Peyer's patch (tissue), 4 donors: ENCODE results near the gene OLFM1. TPM values are rescaled to one million over a fixed set of nuclear protein-coding genes. Genes with fewer than 3 reads are reported as not detected.
A peak's percentile ranks its signal among the peaks of the same experiment; 100 is the strongest.

Experiments
- DNase-seq, 3 donors: peaks; one replicate each; pipeline ENCODE4 v3.0.0-alpha.2; 2017 to 2019
- H3K27ac ChIP-seq, 4 donors: fragments of 200-600 bp; sonication (generic); one replicate each; pipeline ENCODE4 v1.5.1; 2016 to 2019
- H3K27me3 ChIP-seq, 2 donors: fragments of 200-600 bp; sonication (generic); one replicate each; pipeline ENCODE4 v1.5.1; 2019
- H3K36me3 ChIP-seq, 3 donors: fragments of 200-600 bp; sonication (generic); one replicate each; pipeline ENCODE4 v1.5.1; 2016 to 2019
- H3K4me1 ChIP-seq, 4 donors: fragments of 200-600 bp; sonication (generic); one replicate each; pipeline ENCODE4 v1.5.1; 2016 to 2019
- H3K4me3 ChIP-seq, 4 donors: fragments of 200-600 bp; sonication (generic); 1 replicate in 3 of 4; 2 replicates in 1 of 4; pipeline ENCODE4 v1.5.1; 2016 to 2019; ENCODE audit warnings: mild to moderate bottlenecking in 1 of 4
- H3K9me3 ChIP-seq, 4 donors: fragments of 200-600 bp; sonication (generic); one replicate each; pipeline ENCODE4 v1.5.1; 2016 to 2019; ENCODE audit warnings: mild to moderate bottlenecking in 1 of 4
- CTCF ChIP-seq, 6 experiments: fragments of 450-650 bp in 4 of 6; fragments of 200-600 bp in 2 of 6; sonication (generic) in 1 of 6; IDR thresholded peaks; one replicate each; pipeline ENCODE4 v1.5.1; 2017 to 2019; ENCODE audit warnings: antibody characterized with exemption in 6 of 6, mild to moderate bottlenecking in 3 of 6, moderate library complexity in 1 of 6
- POLR2A ChIP-seq, 2 donors: fragments of 450-650 bp; IDR thresholded peaks; one replicate each; pipeline ENCODE4 v1.5.1; 2017; ENCODE audit warnings: antibody characterized with exemption in 2 of 2, mild to moderate bottlenecking in 2 of 2, moderate library complexity in 2 of 2
- total RNA-seq, 4 donors: library from RNA; depleted of rRNA; stranded (reverse); fragments of >200 nt; gene quantifications; one replicate each; pipeline ENCODE4 v1.1.0, GENCODE V29; 2016

Gene OLFM1
- total RNA-seq, 4 donors from 2014 or later: 2.5 to 5.8 (median 4.9) TPM

GRCh38 chr9:135047521-135047920, 39.9 kb upstream of the OLFM1 start:
- Histone ChIP-seq H3K27me3 (no peaks in the 10 kb centered on the region), H3K9me3 (no peaks in the 10 kb centered on the region), H3K27ac (no peak overlapping the region), H3K36me3 (no peaks in the 10 kb centered on the region), H3K4me1 (no peaks in the 10 kb centered on the region), H3K4me3 (no peak overlapping the region)
- TF ChIP-seq CTCF (IDR thresholded peaks at IDR 0.05): no peak
- no peak for TF ChIP-seq POLR2A (IDR thresholded peaks at IDR 0.05)
- DNase-seq: peak in 1 of 3 donors; percentile 5

GRCh38 chr9:135048046-135048757, 39.3 kb upstream of the OLFM1 start:
- no peak overlapping the region for H3K27ac ChIP-seq
- H3K9me3 ChIP-seq: no peaks in the 10 kb centered on the region
- DNase-seq: peak; percentile 1 to 26 (median 10)
- H3K4me3 ChIP-seq: no peak overlapping the region
- no peak for TF ChIP-seq CTCF (IDR thresholded peaks at IDR 0.05)
- TF ChIP-seq POLR2A (IDR thresholded peaks at IDR 0.05): no peak
- H3K4me1 ChIP-seq: no peaks in the 10 kb centered on the region
- H3K36me3 ChIP-seq: no peaks in the 10 kb centered on the region
- no peaks in the 10 kb centered on the region for H3K27me3 ChIP-seq

- TF ChIP-seq POLR2A (IDR thresholded peaks at IDR 0.05): no peak
- TF ChIP-seq CTCF (IDR thresholded peaks at IDR 0.05): no peak
- H3K36me3 ChIP-seq: no peaks in the 10 kb centered on the region
- no peaks in the 10 kb centered on the region for H3K9me3 ChIP-seq
- DNase-seq: peak in 2 of 3 donors; percentile 6 to 33
- H3K4me1 ChIP-seq: no peaks in the 10 kb centered on the region
- no peak overlapping the region for H3K27ac ChIP-seq
- no peak overlapping the region for H3K4me3 ChIP-seq
- H3K27me3 ChIP-seq: no peaks in the 10 kb centered on the region
These were observed 38.6 kb upstream of the OLFM1 start for GRCh38 chr9:135048758-135049444.

- no peaks in the 10 kb centered on the region for H3K9me3 ChIP-seq
- peak in 2 of 3 donors; percentile 4 to 17 for DNase-seq
- H3K27ac ChIP-seq: no peak overlapping the region
- H3K4me3 ChIP-seq: no peak overlapping the region
- H3K4me1 ChIP-seq: no peaks in the 10 kb centered on the region
- H3K27me3 ChIP-seq: no peaks in the 10 kb centered on the region
- TF ChIP-seq POLR2A (IDR thresholded peaks at IDR 0.05) (no peak), CTCF (IDR thresholded peaks at IDR 0.05) (no peak)
- H3K36me3 ChIP-seq: no peaks in the 10 kb centered on the region
These were observed 38.0 kb upstream of the OLFM1 start for GRCh38 chr9:135049460-135049859.

GRCh38 chr9:135050072-135050990, 37.1 kb upstream of the OLFM1 start:
- Histone ChIP-seq H3K27me3 (no peaks in the 10 kb centered on the region), H3K4me1 (no peaks in the 10 kb centered on the region), H3K9me3 (no peaks in the 10 kb centered on the region), H3K4me3 (no peak overlapping the region), H3K36me3 (no peaks in the 10 kb centered on the region), H3K27ac (no peak overlapping the region)
- peak; percentile 12 to 27 (median 14) for DNase-seq
- TF ChIP-seq POLR2A (IDR thresholded peaks at IDR 0.05): no peak
- no peak for TF ChIP-seq CTCF (IDR thresholded peaks at IDR 0.05)
